ENCODE measurements around the gene DRAM2. TPM values are rescaled to one million over a fixed set of nuclear protein-coding genes. Genes with fewer than 3 reads are reported as not detected.

Gene DRAM2
- 67.6 and 96.1 TPM in 2 replicates for total RNA-seq
- polyA plus RNA-seq, result 56.7 and 67.1 TPM in 2 replicates

DNA sequence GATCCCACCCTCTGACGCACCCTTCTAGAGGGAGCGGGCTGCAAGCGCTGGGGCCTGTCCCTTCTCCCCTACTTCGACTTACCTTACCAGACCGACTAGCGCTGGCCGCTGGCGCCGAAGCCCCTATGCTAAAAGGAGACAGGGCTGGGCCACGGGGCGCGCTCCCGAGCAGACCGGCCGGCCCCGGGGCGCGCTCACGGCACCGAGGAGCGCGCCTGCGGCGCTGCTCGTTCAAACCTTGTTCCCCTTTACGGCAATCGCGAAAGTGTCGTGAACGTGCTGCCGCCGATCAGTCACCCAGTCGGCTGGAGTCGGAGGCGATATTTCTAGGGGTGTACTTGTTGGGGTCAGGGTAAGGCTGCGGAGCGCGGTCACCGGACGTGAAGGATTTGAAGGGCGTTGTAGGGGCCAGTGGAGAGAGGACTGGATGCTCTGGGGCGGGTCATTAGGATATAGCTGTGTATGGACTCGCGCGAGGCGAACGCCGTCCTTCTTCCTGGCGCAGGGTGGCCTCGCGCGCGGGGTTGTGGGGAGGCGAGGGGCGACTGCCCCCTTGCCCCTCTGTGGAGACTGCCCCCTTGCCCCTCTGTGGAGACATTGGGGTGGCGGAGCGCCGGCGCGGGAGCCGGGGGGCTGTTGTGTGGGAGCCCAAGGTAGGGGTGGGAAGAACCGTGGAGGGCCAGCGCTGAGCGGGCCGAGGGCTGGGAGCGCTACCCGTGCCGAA lies at the start of gene DRAM2, which contains the start of gene CEPT1:
TSS of gene DRAM2 (minus strand) at position 138 of the 724 bp plus-strand sequence. CDS start 8,539 bp downstream, outside the sequence.
TSS of gene CEPT1 (plus strand) at position 268 of the 724 bp plus-strand sequence. CDS start 7,492 bp downstream, outside the sequence.
- Histone ChIP-seq H3K4me3 (peak within 1 kb of the TSS; percentile 78), H3K4me1 (ENCODE audit: insufficient read depth) (peaks cover 26% of the 10 kb centered on the region), H3K79me2 (peaks cover 63% of the 10 kb centered on the region), H3K4me2 (peak within 1 kb of the TSS; percentile 81), H3K27ac (peak within 1 kb of the TSS; percentile 96), H3K9me3 (ENCODE audit: low read depth) (no peaks in the 10 kb centered on the region), H3K27me3 (no peaks in the 10 kb centered on the region), H3K36me3 (replicated peaks; ENCODE audit: insufficient read depth, low read depth) (no peaks in the 10 kb centered on the region), H4K20me1 (ENCODE audit: insufficient read depth, poor library complexity, severe bottlenecking) (peaks cover 2% of the 10 kb centered on the region), H3K9me2 (replicated peaks; ENCODE audit: insufficient read depth) (no peaks in the 10 kb centered on the region), H2AFZ (peak within 1 kb of the TSS; percentile 86)
- peak; percentile 97 for DNase-seq (ENCODE audit: low spot score)
- TF ChIP-seq EZH2 (IDR thresholded peaks at IDR 0.05; ENCODE audit: borderline replicate concordance), result no peak
- no peak for TF ChIP-seq EZH2phosphoT487 (IDR thresholded peaks at IDR 0.05; ENCODE audit: low read depth, severe bottlenecking, unreplicated experiment)
- WGBS (ENCODE audit: low lambda C conversion rate, missing lambda C conversion rate), result under 1% methylated on average over 46 of the region's 68 CpGs

DNA sequence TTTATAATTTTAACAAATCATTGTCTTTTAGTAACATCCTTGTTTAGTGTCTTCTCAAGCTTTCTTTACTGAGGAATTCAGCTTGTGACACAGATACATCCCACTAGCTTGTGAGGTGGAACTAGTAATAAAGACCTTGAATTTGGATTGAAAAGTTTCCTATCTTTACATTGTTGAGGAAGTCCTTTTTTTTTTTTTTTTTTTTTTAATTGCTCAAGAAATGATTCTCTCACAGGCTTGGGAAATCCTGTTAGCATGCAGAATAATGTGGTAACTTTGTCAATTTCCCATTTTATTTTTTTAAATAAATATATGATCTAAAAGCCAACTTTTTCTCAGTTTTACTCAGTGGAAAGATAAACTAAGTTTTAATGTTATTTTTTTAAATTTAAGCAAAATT lies 44.8 kb upstream of the DRAM2 start:
- Histone ChIP-seq H3K79me2 (no peaks in the 10 kb centered on the region), H3K4me2 (no peak overlapping the region), H4K20me1 (ENCODE audit: insufficient read depth, poor library complexity, severe bottlenecking) (no peaks in the 10 kb centered on the region), H3K9me2 (replicated peaks; ENCODE audit: insufficient read depth) (no peaks in the 10 kb centered on the region), H3K9me3 (ENCODE audit: low read depth) (no peaks in the 10 kb centered on the region), H3K4me3 (no peak overlapping the region), H3K27ac (no peak overlapping the region), H2AFZ (no peak overlapping the region), H3K27me3 (no peaks in the 10 kb centered on the region), H3K36me3 (replicated peaks; ENCODE audit: insufficient read depth, low read depth) (no peaks in the 10 kb centered on the region), H3K4me1 (ENCODE audit: insufficient read depth) (no peaks in the 10 kb centered on the region)
- TF ChIP-seq EZH2 (IDR thresholded peaks at IDR 0.05; ENCODE audit: borderline replicate concordance), result no peak
- TF ChIP-seq, protein P1, sequence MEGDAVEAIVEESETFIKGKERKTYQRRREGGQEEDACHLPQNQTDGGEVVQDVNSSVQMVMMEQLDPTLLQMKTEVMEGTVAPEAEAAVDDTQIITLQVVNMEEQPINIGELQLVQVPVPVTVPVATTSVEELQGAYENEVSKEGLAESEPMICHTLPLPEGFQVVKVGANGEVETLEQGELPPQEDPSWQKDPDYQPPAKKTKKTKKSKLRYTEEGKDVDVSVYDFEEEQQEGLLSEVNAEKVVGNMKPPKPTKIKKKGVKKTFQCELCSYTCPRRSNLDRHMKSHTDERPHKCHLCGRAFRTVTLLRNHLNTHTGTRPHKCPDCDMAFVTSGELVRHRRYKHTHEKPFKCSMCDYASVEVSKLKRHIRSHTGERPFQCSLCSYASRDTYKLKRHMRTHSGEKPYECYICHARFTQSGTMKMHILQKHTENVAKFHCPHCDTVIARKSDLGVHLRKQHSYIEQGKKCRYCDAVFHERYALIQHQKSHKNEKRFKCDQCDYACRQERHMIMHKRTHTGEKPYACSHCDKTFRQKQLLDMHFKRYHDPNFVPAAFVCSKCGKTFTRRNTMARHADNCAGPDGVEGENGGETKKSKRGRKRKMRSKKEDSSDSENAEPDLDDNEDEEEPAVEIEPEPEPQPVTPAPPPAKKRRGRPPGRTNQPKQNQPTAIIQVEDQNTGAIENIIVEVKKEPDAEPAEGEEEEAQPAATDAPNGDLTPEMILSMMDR (IDR thresholded peaks at IDR 0.05; ENCODE audit: poor library complexity), result no peak
- no peak for TF ChIP-seq EZH2phosphoT487 (IDR thresholded peaks at IDR 0.05; ENCODE audit: low read depth, severe bottlenecking, unreplicated experiment)
- DNase-seq (ENCODE audit: low spot score), result no peak

DNA sequence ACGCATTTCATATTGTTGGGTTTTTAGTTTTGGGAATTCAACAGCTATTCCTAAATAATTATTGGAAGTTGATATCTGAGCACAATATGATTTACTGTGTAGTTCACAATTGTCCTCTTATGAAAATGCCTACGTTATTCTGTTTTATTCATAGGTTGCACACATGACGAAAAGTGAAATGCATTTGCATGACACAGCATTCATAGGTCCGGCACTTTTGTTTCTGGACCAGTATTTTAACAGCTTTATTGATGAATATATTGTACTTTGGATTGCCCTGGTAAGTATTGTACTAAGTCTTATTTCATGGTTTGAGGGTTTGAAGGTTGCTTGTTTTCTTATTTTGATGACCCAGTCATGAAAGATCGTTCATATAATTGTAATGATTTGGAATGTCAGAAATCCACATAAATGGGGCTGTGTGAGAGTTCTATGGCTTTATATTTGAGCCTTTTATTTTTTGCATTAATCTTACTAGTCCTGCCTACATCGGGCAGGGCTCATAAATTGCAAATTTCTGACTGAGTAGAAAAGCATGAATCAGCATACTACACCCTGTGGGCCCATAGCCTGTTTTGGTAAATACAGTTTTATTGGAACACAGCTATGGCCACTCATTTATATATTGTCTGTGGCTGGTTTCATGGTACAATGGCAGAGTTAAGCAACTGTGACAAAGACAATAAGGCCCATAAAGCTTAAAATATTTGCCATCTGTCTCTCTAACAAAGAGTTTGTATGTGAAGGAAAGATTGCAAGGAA lies 43.6 kb upstream of the DRAM2 start:
- Histone ChIP-seq H3K36me3 (replicated peaks; ENCODE audit: insufficient read depth, low read depth) (no peaks in the 10 kb centered on the region), H2AFZ (no peak overlapping the region), H3K4me2 (no peak overlapping the region), H3K4me1 (ENCODE audit: insufficient read depth) (no peaks in the 10 kb centered on the region), H3K9me2 (replicated peaks; ENCODE audit: insufficient read depth) (no peaks in the 10 kb centered on the region), H4K20me1 (ENCODE audit: insufficient read depth, poor library complexity, severe bottlenecking) (no peaks in the 10 kb centered on the region), H3K9me3 (ENCODE audit: low read depth) (no peaks in the 10 kb centered on the region), H3K27me3 (no peaks in the 10 kb centered on the region), H3K79me2 (no peaks in the 10 kb centered on the region), H3K4me3 (no peak overlapping the region), H3K27ac (no peak overlapping the region)
- WGBS (ENCODE audit: low lambda C conversion rate, missing lambda C conversion rate), result 98% methylated on average over 6 of the region's 6 CpGs
- no peak for DNase-seq (ENCODE audit: low spot score)
- TF ChIP-seq, protein P1 (IDR thresholded peaks at IDR 0.05; ENCODE audit: poor library complexity), result no peak
- TF ChIP-seq EZH2 (IDR thresholded peaks at IDR 0.05; ENCODE audit: borderline replicate concordance) (no peak), EZH2phosphoT487 (IDR thresholded peaks at IDR 0.05; ENCODE audit: low read depth, severe bottlenecking, unreplicated experiment) (no peak)

DNA sequence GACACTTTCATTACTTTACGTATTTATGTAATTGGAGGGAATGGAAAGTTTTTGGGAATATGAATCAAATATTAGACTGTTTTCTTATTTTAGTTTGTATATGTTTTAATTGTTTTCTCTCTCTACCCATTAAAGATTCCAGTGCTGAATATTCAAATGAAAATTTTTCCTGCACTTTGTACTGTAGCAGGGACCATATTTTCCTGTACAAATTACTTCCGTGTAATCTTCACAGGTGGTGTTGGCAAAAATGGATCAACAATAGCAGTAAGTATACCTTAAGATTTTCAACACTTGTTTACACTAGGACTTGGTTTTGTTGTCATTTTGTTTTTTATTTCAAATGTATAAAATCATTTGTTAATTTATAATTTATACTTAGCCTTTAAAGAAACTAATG lies 42.2 kb upstream of the DRAM2 start:
- TF ChIP-seq EZH2 (IDR thresholded peaks at IDR 0.05; ENCODE audit: borderline replicate concordance) (no peak), EZH2phosphoT487 (IDR thresholded peaks at IDR 0.05; ENCODE audit: low read depth, severe bottlenecking, unreplicated experiment) (no peak)
- TF ChIP-seq, protein P1 (IDR thresholded peaks at IDR 0.05; ENCODE audit: poor library complexity), result no peak
- DNase-seq (ENCODE audit: low spot score), result no peak
- H3K4me3 ChIP-seq, result no peak overlapping the region
- no peaks in the 10 kb centered on the region for H3K9me3 ChIP-seq (ENCODE audit: low read depth)
- no peaks in the 10 kb centered on the region for H4K20me1 ChIP-seq (ENCODE audit: insufficient read depth, poor library complexity, severe bottlenecking)
- 96% methylated on average over 2 of the region's 2 CpGs for WGBS (ENCODE audit: low lambda C conversion rate, missing lambda C conversion rate)
- H3K79me2 ChIP-seq, result no peaks in the 10 kb centered on the region
- H3K36me3 ChIP-seq (replicated peaks; ENCODE audit: insufficient read depth, low read depth), result no peaks in the 10 kb centered on the region
- no peaks in the 10 kb centered on the region for H3K9me2 ChIP-seq (replicated peaks; ENCODE audit: insufficient read depth)
- H3K4me2 ChIP-seq, result no peak overlapping the region
- H2AFZ ChIP-seq, result no peak overlapping the region
- H3K4me1 ChIP-seq (ENCODE audit: insufficient read depth), result no peaks in the 10 kb centered on the region
- H3K27me3 ChIP-seq, result no peaks in the 10 kb centered on the region
- H3K27ac ChIP-seq, result no peak overlapping the region
